PC-3 (cell line): ENCODE measurements around the gene MAST4.

Source experiments
- CTCF ChIP-seq: fragments of 300-600 bp; sonication (generic); conservative IDR thresholded peaks from 2 replicates; pipeline ENCODE4 v1.5.1; 2017; ENCODE audit warnings: antibody characterized with exemption, low read depth, mild to moderate bottlenecking, low read length
- EZH2 ChIP-seq: fragments of 300-600 bp; sonication (generic); IDR thresholded peaks from one replicate; pipeline ENCODE4 v1.6.1; 2017; ENCODE audit warnings: antibody characterized with exemption, mild to moderate bottlenecking, low read length; ENCODE audit not compliant: unreplicated experiment
- EZH2phosphoT487 ChIP-seq: fragments of 300-600 bp; sonication (generic); IDR thresholded peaks from 2 replicates; pipeline ENCODE4 v1.6.1; 2018; ENCODE audit warnings: mild to moderate bottlenecking, antibody characterized with exemption, low read length, borderline replicate concordance

GRCh38 chr5:66932457-66932856 lies 336.3 kb downstream of the MAST4 start:
- TF ChIP-seq CTCF (no peak), EZH2phosphoT487 (no peak), EZH2 (no peak)
